H1 (cell line): ENCODE measurements around the gene GABARAPL2. TPM values are rescaled to one million over a fixed set of nuclear protein-coding genes. Genes with fewer than 3 reads are reported as not detected.

Source experiments
- CBX8 ChIP-seq: fragments of 300-800, 300-1000 bp; sonication (generic); IDR thresholded peaks from 2 replicates; pipeline ENCODE4 v1.7.1; 2016; ENCODE audit warnings: low read depth, low read length, borderline replicate concordance
- GTF2F1 ChIP-seq: IDR thresholded peaks from 2 replicates; pipeline ENCODE4 v1.6.1; 2012; ENCODE audit warnings: low read depth, low read length, improper control_type of control experiment, borderline replicate concordance
- HDAC2 ChIP-seq, 2 experiments: fragments of 300-600 bp in 1 of 2; sonication (generic) in 1 of 2; IDR thresholded peaks; 2 replicates each; pipeline ENCODE4 v1.6.1; 2011 to 2012; ENCODE audit warnings: low read depth in 2 of 2, low read length in 2 of 2, mild to moderate bottlenecking in 2 of 2, moderate library complexity in 2 of 2, borderline replicate concordance in 1 of 2, inconsistent platforms in 1 of 2
- KDM5A ChIP-seq: fragments of 200-600 bp; IDR thresholded peaks from 2 replicates; pipeline ENCODE4 v1.7.1; 2012; ENCODE audit warnings: mild to moderate bottlenecking, low read length, inconsistent platforms, mixed read lengths
- NRF1 ChIP-seq: IDR thresholded peaks from 2 replicates; pipeline ENCODE4 v1.6.1; 2011; ENCODE audit warnings: mild to moderate bottlenecking, low read depth, low read length, improper control_type of control experiment
- RNF2 ChIP-seq: fragments of 200-900, 300-1000 bp; sonication (generic); IDR thresholded peaks from 2 replicates; pipeline ENCODE4 v1.7.1; 2016; ENCODE audit warnings: borderline replicate concordance, low read depth, mild to moderate bottlenecking, antibody characterized with exemption, low read length; ENCODE audit not compliant: poor library complexity, severe bottlenecking; ENCODE audit errors: missing control alignments
- SIN3A ChIP-seq, 2 experiments: IDR thresholded peaks in 1 of 2; conservative IDR thresholded peaks in 1 of 2; 2 replicates each; pipeline ENCODE4 v1.6.1; 2011 to 2012; ENCODE audit warnings: low read length in 2 of 2, improper control_type of control experiment in 1 of 2, low read depth in 1 of 2, mild to moderate bottlenecking in 1 of 2
- SIX5 ChIP-seq: IDR thresholded peaks from 2 replicates; pipeline ENCODE4 v1.6.1; 2011; ENCODE audit warnings: mild to moderate bottlenecking, low read depth, low read length
- TCF12 ChIP-seq: IDR thresholded peaks from 2 replicates; pipeline ENCODE4 v1.6.1; 2011; ENCODE audit warnings: low read depth, mild to moderate bottlenecking, low read length
- YY1 ChIP-seq: IDR thresholded peaks from 2 replicates; pipeline ENCODE4 v1.6.1; 2011; ENCODE audit warnings: low read depth, mild to moderate bottlenecking, low read length
- polyA plus RNA-seq, 7 experiments: library from polyadenylated mRNA; depleted of rRNA in 3 of 7; stranded (reverse) in 5 of 7; unstranded in 2 of 7; fragments of >200 nt in 5 of 7; fragments of 200-250 nt in 2 of 7; gene quantifications; 1 replicate in 5 of 7; 2 replicates in 1 of 7; 4 replicates in 1 of 7; pipeline versions ENCODE4 v1.2.1 to v1.2.3, GENCODE V29; 2011 to 2013; ENCODE audit warnings: missing spikeins in 2 of 7, mixed read lengths in 2 of 7
- total RNA-seq: library from RNA; stranded (reverse); fragmentation: NEBNext Ultra II Directional; extraction: Animal tissue kit (Norgen Biotek cat#: 25700); gene quantifications from 2 replicates; pipeline ENCODE4 v1.2.1, GENCODE V29; 2021
- TF ChIP-seq, protein P1 (sequence below): fragments of 300-600 bp; sonication (generic); IDR thresholded peaks from 2 replicates; pipeline ENCODE4 v1.7.1; 2012; ENCODE audit warnings: low read length, moderate library complexity, mild to moderate bottlenecking, inconsistent platforms; ENCODE audit not compliant: insufficient replicate concordance

The GABARAPL2 gene
- total and polyA plus RNA-seq, 2 of the 8 experiments (the other 6 are each of a cell fraction or from before 2014, with no cell fraction given) = 65.8 to 71.3 TPM

DNA sequence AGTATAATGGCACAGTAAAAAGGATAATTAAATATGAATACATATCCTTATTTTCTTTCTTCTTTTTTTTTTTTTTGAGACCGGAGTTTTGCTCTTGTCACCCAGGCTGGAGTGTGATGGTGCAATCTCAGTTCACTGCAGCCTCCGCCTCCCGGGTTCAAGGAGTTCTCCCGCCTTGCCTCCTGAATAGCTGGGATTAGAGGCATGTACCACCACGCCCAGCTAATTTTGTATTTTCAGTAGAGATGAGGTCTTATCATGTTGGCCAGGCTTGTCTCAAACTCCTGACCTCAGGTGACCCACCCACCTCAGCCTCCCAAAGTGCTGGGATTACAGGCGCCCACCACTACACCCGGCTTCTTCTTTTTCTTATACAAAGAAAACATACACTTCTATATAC lies 12.0 kb downstream of the GABARAPL2 start (continued):
- TF ChIP-seq, protein P1, sequence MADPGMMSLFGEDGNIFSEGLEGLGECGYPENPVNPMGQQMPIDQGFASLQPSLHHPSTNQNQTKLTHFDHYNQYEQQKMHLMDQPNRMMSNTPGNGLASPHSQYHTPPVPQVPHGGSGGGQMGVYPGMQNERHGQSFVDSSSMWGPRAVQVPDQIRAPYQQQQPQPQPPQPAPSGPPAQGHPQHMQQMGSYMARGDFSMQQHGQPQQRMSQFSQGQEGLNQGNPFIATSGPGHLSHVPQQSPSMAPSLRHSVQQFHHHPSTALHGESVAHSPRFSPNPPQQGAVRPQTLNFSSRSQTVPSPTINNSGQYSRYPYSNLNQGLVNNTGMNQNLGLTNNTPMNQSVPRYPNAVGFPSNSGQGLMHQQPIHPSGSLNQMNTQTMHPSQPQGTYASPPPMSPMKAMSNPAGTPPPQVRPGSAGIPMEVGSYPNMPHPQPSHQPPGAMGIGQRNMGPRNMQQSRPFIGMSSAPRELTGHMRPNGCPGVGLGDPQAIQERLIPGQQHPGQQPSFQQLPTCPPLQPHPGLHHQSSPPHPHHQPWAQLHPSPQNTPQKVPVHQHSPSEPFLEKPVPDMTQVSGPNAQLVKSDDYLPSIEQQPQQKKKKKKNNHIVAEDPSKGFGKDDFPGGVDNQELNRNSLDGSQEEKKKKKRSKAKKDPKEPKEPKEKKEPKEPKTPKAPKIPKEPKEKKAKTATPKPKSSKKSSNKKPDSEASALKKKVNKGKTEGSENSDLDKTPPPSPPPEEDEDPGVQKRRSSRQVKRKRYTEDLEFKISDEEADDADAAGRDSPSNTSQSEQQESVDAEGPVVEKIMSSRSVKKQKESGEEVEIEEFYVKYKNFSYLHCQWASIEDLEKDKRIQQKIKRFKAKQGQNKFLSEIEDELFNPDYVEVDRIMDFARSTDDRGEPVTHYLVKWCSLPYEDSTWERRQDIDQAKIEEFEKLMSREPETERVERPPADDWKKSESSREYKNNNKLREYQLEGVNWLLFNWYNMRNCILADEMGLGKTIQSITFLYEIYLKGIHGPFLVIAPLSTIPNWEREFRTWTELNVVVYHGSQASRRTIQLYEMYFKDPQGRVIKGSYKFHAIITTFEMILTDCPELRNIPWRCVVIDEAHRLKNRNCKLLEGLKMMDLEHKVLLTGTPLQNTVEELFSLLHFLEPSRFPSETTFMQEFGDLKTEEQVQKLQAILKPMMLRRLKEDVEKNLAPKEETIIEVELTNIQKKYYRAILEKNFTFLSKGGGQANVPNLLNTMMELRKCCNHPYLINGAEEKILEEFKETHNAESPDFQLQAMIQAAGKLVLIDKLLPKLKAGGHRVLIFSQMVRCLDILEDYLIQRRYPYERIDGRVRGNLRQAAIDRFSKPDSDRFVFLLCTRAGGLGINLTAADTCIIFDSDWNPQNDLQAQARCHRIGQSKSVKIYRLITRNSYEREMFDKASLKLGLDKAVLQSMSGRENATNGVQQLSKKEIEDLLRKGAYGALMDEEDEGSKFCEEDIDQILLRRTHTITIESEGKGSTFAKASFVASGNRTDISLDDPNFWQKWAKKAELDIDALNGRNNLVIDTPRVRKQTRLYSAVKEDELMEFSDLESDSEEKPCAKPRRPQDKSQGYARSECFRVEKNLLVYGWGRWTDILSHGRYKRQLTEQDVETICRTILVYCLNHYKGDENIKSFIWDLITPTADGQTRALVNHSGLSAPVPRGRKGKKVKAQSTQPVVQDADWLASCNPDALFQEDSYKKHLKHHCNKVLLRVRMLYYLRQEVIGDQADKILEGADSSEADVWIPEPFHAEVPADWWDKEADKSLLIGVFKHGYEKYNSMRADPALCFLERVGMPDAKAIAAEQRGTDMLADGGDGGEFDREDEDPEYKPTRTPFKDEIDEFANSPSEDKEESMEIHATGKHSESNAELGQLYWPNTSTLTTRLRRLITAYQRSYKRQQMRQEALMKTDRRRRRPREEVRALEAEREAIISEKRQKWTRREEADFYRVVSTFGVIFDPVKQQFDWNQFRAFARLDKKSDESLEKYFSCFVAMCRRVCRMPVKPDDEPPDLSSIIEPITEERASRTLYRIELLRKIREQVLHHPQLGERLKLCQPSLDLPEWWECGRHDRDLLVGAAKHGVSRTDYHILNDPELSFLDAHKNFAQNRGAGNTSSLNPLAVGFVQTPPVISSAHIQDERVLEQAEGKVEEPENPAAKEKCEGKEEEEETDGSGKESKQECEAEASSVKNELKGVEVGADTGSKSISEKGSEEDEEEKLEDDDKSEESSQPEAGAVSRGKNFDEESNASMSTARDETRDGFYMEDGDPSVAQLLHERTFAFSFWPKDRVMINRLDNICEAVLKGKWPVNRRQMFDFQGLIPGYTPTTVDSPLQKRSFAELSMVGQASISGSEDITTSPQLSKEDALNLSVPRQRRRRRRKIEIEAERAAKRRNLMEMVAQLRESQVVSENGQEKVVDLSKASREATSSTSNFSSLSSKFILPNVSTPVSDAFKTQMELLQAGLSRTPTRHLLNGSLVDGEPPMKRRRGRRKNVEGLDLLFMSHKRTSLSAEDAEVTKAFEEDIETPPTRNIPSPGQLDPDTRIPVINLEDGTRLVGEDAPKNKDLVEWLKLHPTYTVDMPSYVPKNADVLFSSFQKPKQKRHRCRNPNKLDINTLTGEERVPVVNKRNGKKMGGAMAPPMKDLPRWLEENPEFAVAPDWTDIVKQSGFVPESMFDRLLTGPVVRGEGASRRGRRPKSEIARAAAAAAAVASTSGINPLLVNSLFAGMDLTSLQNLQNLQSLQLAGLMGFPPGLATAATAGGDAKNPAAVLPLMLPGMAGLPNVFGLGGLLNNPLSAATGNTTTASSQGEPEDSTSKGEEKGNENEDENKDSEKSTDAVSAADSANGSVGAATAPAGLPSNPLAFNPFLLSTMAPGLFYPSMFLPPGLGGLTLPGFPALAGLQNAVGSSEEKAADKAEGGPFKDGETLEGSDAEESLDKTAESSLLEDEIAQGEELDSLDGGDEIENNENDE = no peak
- TF ChIP-seq KDM5A (no peak), NRF1 (no peak), GTF2F1 (no peak), YY1 (no peak), RNF2 (no peak), TCF12 (no peak), SIX5 (no peak), HDAC2 (IDR thresholded peaks at IDR 0.05; ENCODE audit: borderline replicate concordance in 1 of 2, low read depth in 2 of 2, low read length in 2 of 2) (no peak), SIN3A (conservative IDR thresholded peaks at IDR 0.05 in 1 of 2, IDR thresholded peaks at IDR 0.05 in 1 of 2; ENCODE audit: low read depth in 1 of 2, low read length in 2 of 2) (no peak), CBX8 (no peak)
